ENCODE data around the gene MSH6.

The MSH6 gene

GRCh38 chr2:47782381-47782670 is 619 bp upstream of the MSH6 start:
- no peak for DNase-seq

- peak; percentile 61 for DNase-seq
Observed at GRCh38 chr2:47783486-47784351, 774 bp downstream of the MSH6 start.

- DNase-seq: no peak
Observed at GRCh38 chr2:47784352-47784851, 1.5 kb downstream of the MSH6 start.

- DNase-seq: no peak
Observed at GRCh38 chr2:47785986-47786385, 3.0 kb downstream of the MSH6 start.

- DNase-seq: no peak
Observed at GRCh38 chr2:47796090-47796697, 13.2 kb downstream of the MSH6 start.

- DNase-seq: no peak
Observed at GRCh38 chr2:47798631-47799030, 15.7 kb downstream of the MSH6 start.

- no peak for DNase-seq
Observed at GRCh38 chr2:47799031-47799609, 16.2 kb downstream of the MSH6 start.

- no peak for DNase-seq
Observed at GRCh38 chr2:47801118-47801517, 18.2 kb downstream of the MSH6 start.

- DNase-seq: no peak
Observed at GRCh38 chr2:47803363-47803762, 20.4 kb downstream of the MSH6 start.

- DNase-seq: no peak
Observed at GRCh38 chr2:47803770-47804169, 20.8 kb downstream of the MSH6 start.

GRCh38 chr2:47805850-47806249 is 22.9 kb downstream of the MSH6 start:
- no peak for DNase-seq

- no peak for DNase-seq
Observed at GRCh38 chr2:47808614-47809013, 25.7 kb downstream of the MSH6 start.

- no peak for DNase-seq
Observed at GRCh38 chr2:47809903-47810302, 27.0 kb downstream of the MSH6 start.

- DNase-seq: no peak
Observed at GRCh38 chr2:47810850-47811249, 27.9 kb downstream of the MSH6 start.

GRCh38 chr2:47811668-47812067 is 28.7 kb downstream of the MSH6 start:
- no peak for DNase-seq

- no peak for DNase-seq
Observed at GRCh38 chr2:47815764-47816163, 32.8 kb downstream of the MSH6 start.

GRCh38 chr2:47818777-47819176 is 35.8 kb downstream of the MSH6 start:
- DNase-seq: no peak

- DNase-seq: no peak
Observed at GRCh38 chr2:47819834-47820233, 36.9 kb downstream of the MSH6 start.

GRCh38 chr2:47822518-47822917 is 39.6 kb downstream of the MSH6 start:
- DNase-seq: no peak

- no peak for DNase-seq
Observed at GRCh38 chr2:47833516-47833968, 50.6 kb downstream of the MSH6 start.

- DNase-seq: no peak
Observed at GRCh38 chr2:47838249-47838648, 55.3 kb downstream of the MSH6 start.

GRCh38 chr2:47838686-47839085 is 55.7 kb downstream of the MSH6 start:
- DNase-seq: no peak

- DNase-seq: no peak
Observed at GRCh38 chr2:47842846-47843245, 59.9 kb downstream of the MSH6 start.

GRCh38 chr2:47843407-47843806 is 60.5 kb downstream of the MSH6 start:
- no peak for DNase-seq
